H9 (cell line): ENCODE results near the gene PLXNA1. TPM values are rescaled to one million over a fixed set of nuclear protein-coding genes. Genes with fewer than 3 reads are reported as not detected.

Experiments
- DNase-seq: peaks from one replicate; pipeline ENCODE4 v3.0.0-alpha.2; 2017
- H2AFZ ChIP-seq: one replicate; pipeline ENCODE4 v1.6.1; 2013; ENCODE audit warnings: mild to moderate bottlenecking, low read length, control low read depth, moderate library complexity
- H2AK5ac ChIP-seq: 2 replicates; pipeline ENCODE4 v1.6.1; 2013; ENCODE audit warnings: low read length, control low read depth, mixed read lengths; ENCODE audit not compliant: insufficient read length
- H2BK120ac ChIP-seq: one replicate; pipeline ENCODE4 v1.6.1; 2013; ENCODE audit warnings: low read depth, mild to moderate bottlenecking, low read length, control low read depth, inconsistent platforms; ENCODE audit not compliant: poor library complexity, severe bottlenecking
- H2BK12ac ChIP-seq: 2 replicates; pipeline ENCODE4 v1.6.1; 2013; ENCODE audit warnings: low read length, control low read depth, mixed read lengths, low read depth; ENCODE audit not compliant: insufficient read length
- H2BK15ac ChIP-seq: 2 replicates; pipeline ENCODE4 v1.6.1; 2013; ENCODE audit warnings: low read depth, low read length, control low read depth
- H2BK20ac ChIP-seq: one replicate; pipeline ENCODE4 v1.6.1; 2013; ENCODE audit warnings: low read depth, mild to moderate bottlenecking, low read length, control low read depth, inconsistent platforms; ENCODE audit not compliant: poor library complexity, severe bottlenecking
- H2BK5ac ChIP-seq: 2 replicates; pipeline ENCODE4 v1.6.1; 2013; ENCODE audit warnings: low read length, control low read depth, mixed read lengths; ENCODE audit not compliant: insufficient read length
- H3K14ac ChIP-seq: 2 replicates; pipeline ENCODE4 v1.6.1; 2013; ENCODE audit warnings: low read length, control low read depth; ENCODE audit not compliant: insufficient read depth
- H3K18ac ChIP-seq: 2 replicates; pipeline ENCODE4 v1.6.1; 2013; ENCODE audit warnings: low read depth, mild to moderate bottlenecking, mixed read lengths, low read length, control low read depth; ENCODE audit not compliant: insufficient read length
- H3K23ac ChIP-seq: 2 replicates; pipeline ENCODE4 v1.6.1; 2013; ENCODE audit warnings: low read length, control low read depth, mixed read lengths, low read depth; ENCODE audit not compliant: insufficient read length
- H3K23me2 ChIP-seq: 2 replicates; pipeline ENCODE4 v1.6.1; 2013; ENCODE audit warnings: low read depth, mild to moderate bottlenecking, mixed read lengths, low read length, control low read depth; ENCODE audit not compliant: insufficient read length, poor library complexity, severe bottlenecking
- H3K27ac ChIP-seq: 2 replicates; pipeline ENCODE4 v1.5.1; 2013; ENCODE audit warnings: low read length, control low read depth, mixed read lengths, low read depth; ENCODE audit not compliant: insufficient read length
- H3K27me3 ChIP-seq: 2 replicates; pipeline ENCODE4 v1.6.1; 2013; ENCODE audit warnings: low read length, control low read depth, inconsistent platforms; ENCODE audit not compliant: insufficient read depth
- H3K4ac ChIP-seq: 2 replicates; pipeline ENCODE4 v1.6.1; 2013; ENCODE audit warnings: low read depth, mild to moderate bottlenecking, control low read depth, inconsistent platforms, low read length, moderate library complexity
- H3K4me1 ChIP-seq: 2 replicates; pipeline ENCODE4 v1.6.1; 2013; ENCODE audit warnings: low read length, control low read depth, inconsistent platforms; ENCODE audit not compliant: insufficient read depth
- H3K4me2 ChIP-seq: 2 replicates; pipeline ENCODE4 v1.6.1; 2013; ENCODE audit warnings: low read length, control low read depth, mixed read lengths; ENCODE audit not compliant: insufficient read length, insufficient read depth
- H3K56ac ChIP-seq: 2 replicates; pipeline ENCODE4 v1.6.1; 2013; ENCODE audit warnings: low read depth, mild to moderate bottlenecking, mixed read lengths, low read length, control low read depth; ENCODE audit not compliant: insufficient read length
- H3K79me1 ChIP-seq: 2 replicates; pipeline ENCODE4 v1.6.1; 2013; ENCODE audit warnings: low read depth, mild to moderate bottlenecking, moderate library complexity, low read length, control low read depth, inconsistent platforms; ENCODE audit not compliant: insufficient read depth, poor library complexity, severe bottlenecking
- H3K79me2 ChIP-seq: 2 replicates; pipeline ENCODE4 v1.6.1; 2013; ENCODE audit warnings: low read length, control low read depth, inconsistent platforms; ENCODE audit not compliant: insufficient read depth
- H3K9ac ChIP-seq: 2 replicates; pipeline ENCODE4 v1.6.1; 2013; ENCODE audit warnings: low read length, control low read depth, mixed read lengths; ENCODE audit not compliant: insufficient read length; ENCODE audit errors: extremely low read depth
- H3K9me3 ChIP-seq: one replicate; pipeline ENCODE4 v1.6.1; 2013; ENCODE audit warnings: low read depth, low read length, inconsistent platforms; ENCODE audit not compliant: control insufficient read depth
- H3T11ph ChIP-seq: one replicate; pipeline ENCODE4 v1.6.1; 2013; ENCODE audit warnings: mild to moderate bottlenecking, low read length, control low read depth, inconsistent platforms
- H4K20me1 ChIP-seq: one replicate; pipeline ENCODE4 v1.6.1; 2013; ENCODE audit not compliant: control insufficient read depth, insufficient read length, insufficient read depth
- H4K5ac ChIP-seq: 2 replicates; pipeline ENCODE4 v1.6.1; 2013; ENCODE audit warnings: low read depth, mild to moderate bottlenecking, mixed read lengths, low read length, control low read depth; ENCODE audit not compliant: insufficient read length
- H4K8ac ChIP-seq: replicated peaks from 2 replicates; pipeline ENCODE4 v1.6.1; 2013; ENCODE audit warnings: low read length, control low read depth, mixed read lengths, low read depth; ENCODE audit not compliant: insufficient read length
- H4K91ac ChIP-seq: 2 replicates; pipeline ENCODE4 v1.6.1; 2013; ENCODE audit warnings: low read depth, mild to moderate bottlenecking, moderate library complexity, mixed read lengths, low read length, control low read depth; ENCODE audit not compliant: insufficient read length
- H3K27ac Mint-ChIP-seq, 3 experiments: 2 replicates in 2 of 3; 3 replicates in 1 of 3; pipeline ENCODE4 v1.8.0; 2020 to 2021; ENCODE audit warnings: mixed read lengths in 3 of 3, mild to moderate bottlenecking in 1 of 3, moderate library complexity in 1 of 3
- H3K27me3 Mint-ChIP-seq: 2 replicates; pipeline ENCODE4 v1.8.0; 2021; ENCODE audit warnings: low read depth, mild to moderate bottlenecking, moderate library complexity, mixed read lengths
- H3K36me3 Mint-ChIP-seq, 3 experiments: 2 replicates in 2 of 3; 3 replicates in 1 of 3; pipeline ENCODE4 v1.8.0; 2020 to 2021; ENCODE audit warnings: low read depth in 3 of 3, mixed read lengths in 3 of 3; ENCODE audit not compliant: insufficient read depth in 1 of 3
- H3K4me1 Mint-ChIP-seq, 2 experiments: 2 replicates each; pipeline ENCODE4 v1.8.0; 2020; ENCODE audit warnings: mixed read lengths in 2 of 2
- H3K4me3 Mint-ChIP-seq, 2 experiments: 2 replicates in 1 of 2; 3 replicates in 1 of 2; pipeline ENCODE4 v1.8.0; 2020 to 2021; ENCODE audit warnings: mild to moderate bottlenecking in 2 of 2, mixed read lengths in 2 of 2, moderate library complexity in 1 of 2
- H3K9me3 Mint-ChIP-seq, 2 experiments: 2 replicates in 1 of 2; 3 replicates in 1 of 2; pipeline ENCODE4 v1.8.0; 2020; ENCODE audit warnings: mild to moderate bottlenecking in 2 of 2, mixed read lengths in 2 of 2, moderate library complexity in 1 of 2
- CTCF ChIP-seq: fragments of 200-600 bp; sonication (generic); conservative IDR thresholded peaks from 3 replicates; pipeline ENCODE4 v1.8.0; 2021; ENCODE audit warnings: antibody characterized with exemption, mild to moderate bottlenecking
- WGBS: extraction: QIAGEN DNeasy Blood & Tissue Kit; methylation state at CpG from one replicate; pipeline ENCODE4 v1.1.7; 2013; ENCODE audit warnings: missing lambda C conversion rate, low lambda C conversion rate, mixed read lengths; ENCODE audit not compliant: insufficient read length; ENCODE audit errors: extremely low coverage; 5-methylcytosine and 5-hydroxymethylcytosine counted together
- total RNA-seq: library from RNA; stranded (reverse); gene quantifications from 2 replicates; pipeline ENCODE4 v1.2.1, GENCODE V29; 2021

PLXNA1 gene
- total RNA-seq, 1 experiment from 2014 or later = 42.1 TPM

DNA sequence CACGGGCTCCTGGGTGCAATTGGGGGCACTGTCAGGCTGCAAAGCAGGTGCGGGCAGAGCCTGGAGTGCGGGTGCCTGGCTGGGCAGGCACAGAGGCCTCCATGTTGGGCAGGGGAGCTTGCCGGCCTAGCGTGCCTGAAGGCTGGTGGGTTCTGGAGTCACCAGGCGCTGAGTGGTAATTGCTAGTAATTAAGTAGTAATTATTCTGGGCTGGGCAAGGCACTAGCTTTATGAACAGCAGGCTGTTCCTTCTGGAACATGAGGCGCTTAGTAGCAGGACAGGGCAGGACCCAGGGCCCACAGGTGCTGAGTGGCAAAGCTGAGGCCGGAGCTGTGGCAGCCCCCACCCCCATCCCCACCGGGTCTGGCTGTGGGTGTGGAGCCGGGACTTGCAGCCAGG lies 25.3 kb downstream of the PLXNA1 start:
- H3K27ac Mint-ChIP-seq = peak overlapping the region in 1 of 3 experiments; percentile 31; a peak in 1 of 7 replicates
- H2BK20ac ChIP-seq = no peak overlapping the region

More for the DNA sequence above, 25.3 kb downstream of the PLXNA1 start:
- H2AFZ ChIP-seq = no peak overlapping the region
- no peaks in the 10 kb centered on the region for H3K27me3 ChIP-seq
- no peak overlapping the region for H3T11ph ChIP-seq
- no peak overlapping the region for H3K9ac ChIP-seq
- no peak overlapping the region for H4K8ac ChIP-seq
- H2AK5ac ChIP-seq = no peak overlapping the region
- no peak overlapping the region for H3K23ac ChIP-seq
- H3K9me3 ChIP-seq = no peaks in the 10 kb centered on the region
- no peak overlapping the region for H3K56ac ChIP-seq
- H2BK15ac ChIP-seq = no peak overlapping the region
- H3K4me2 ChIP-seq = no peak overlapping the region
- no peaks in the 10 kb centered on the region for H3K4me1 ChIP-seq
- no peak overlapping the region for H2BK12ac ChIP-seq
- Mint-ChIP-seq H3K27me3 (no peaks in the 10 kb centered on the region), H3K4me3 (no peak overlapping the region), H3K9me3 (no peaks in the 10 kb centered on the region), H3K4me1 (0 out of 4 replicates have a peak, but pooled peaks cover 0 to 4% of the 10 kb centered on the region in 2 experiments), H3K36me3 (peaks cover 5 to 32% (median 26%) of the 10 kb centered on the region in 3 experiments; a peak in 6 of 7 replicates)
- H3K14ac ChIP-seq = no peak overlapping the region
- DNase-seq = no peak
- H3K79me1 ChIP-seq = no peaks in the 10 kb centered on the region
- no peaks in the 10 kb centered on the region for H3K23me2 ChIP-seq
- no peak overlapping the region for H2BK120ac ChIP-seq
- no peak overlapping the region for H2BK5ac ChIP-seq
- no peak overlapping the region for H3K27ac ChIP-seq
- TF ChIP-seq CTCF = no peak
- no peak overlapping the region for H3K18ac ChIP-seq
- H4K5ac ChIP-seq = no peak overlapping the region
- no peak overlapping the region for H4K91ac ChIP-seq
- H3K4ac ChIP-seq = no peak overlapping the region
- peaks cover 2% of the 10 kb centered on the region for H4K20me1 ChIP-seq
- H3K79me2 ChIP-seq = no peaks in the 10 kb centered on the region; the same call in 1 of the 2 replicates
- WGBS = no CpG with 5 or more reads among the region's 10 CpGs
